ENCODE measurements around the gene OTOP1.
"Not testable (repeated sequence)": the region's sequence is repeated elsewhere in the genome, so short reads cannot be mapped to it uniquely, and the experiment has no call there.

The OTOP1 gene

GRCh38 chr4:4160956-4161665, 65.6 kb downstream of the OTOP1 start:
- H3K9me3 Mint-ChIP-seq; ATAC-seq; H3K27ac Mint-ChIP-seq; H3K4me1 Mint-ChIP-seq; H3K36me3 Mint-ChIP-seq (ENCODE audit: low read depth); H3K4me3 Mint-ChIP-seq; DNase-seq: not testable (repeated sequence)
- peaks cover 11% of the 10 kb centered on the region for H3K27me3 Mint-ChIP-seq

GRCh38 chr4:4145622-4146021, 81.1 kb downstream of the OTOP1 start:
- not testable (repeated sequence) for H3K4me3 Mint-ChIP-seq; H3K36me3 Mint-ChIP-seq (ENCODE audit: low read depth); ATAC-seq; H3K27ac Mint-ChIP-seq; H3K4me1 Mint-ChIP-seq; H3K9me3 Mint-ChIP-seq
- peaks cover 34% of the 10 kb centered on the region for H3K27me3 Mint-ChIP-seq
- peak; percentile 48 for DNase-seq

- H3K27me3 Mint-ChIP-seq, result peaks cover 31% of the 10 kb centered on the region
- not testable (repeated sequence) for H3K36me3 Mint-ChIP-seq (ENCODE audit: low read depth); DNase-seq; H3K4me1 Mint-ChIP-seq; H3K27ac Mint-ChIP-seq; H3K4me3 Mint-ChIP-seq; H3K9me3 Mint-ChIP-seq; ATAC-seq
Observed at GRCh38 chr4:4143376-4143775, 83.4 kb downstream of the OTOP1 start.

GRCh38 chr4:4142679-4143078, 84.0 kb downstream of the OTOP1 start:
- not testable (repeated sequence) for H3K36me3 Mint-ChIP-seq (ENCODE audit: low read depth); H3K4me1 Mint-ChIP-seq; H3K27ac Mint-ChIP-seq; DNase-seq; H3K9me3 Mint-ChIP-seq; ATAC-seq; H3K4me3 Mint-ChIP-seq
- peaks cover 31% of the 10 kb centered on the region for H3K27me3 Mint-ChIP-seq

- H3K27me3 Mint-ChIP-seq, result peaks cover 25% of the 10 kb centered on the region
- not testable (repeated sequence) for H3K27ac Mint-ChIP-seq; ATAC-seq; H3K4me1 Mint-ChIP-seq; H3K4me3 Mint-ChIP-seq; H3K36me3 Mint-ChIP-seq (ENCODE audit: low read depth); H3K9me3 Mint-ChIP-seq; DNase-seq
Observed at GRCh38 chr4:4141186-4141585, 85.5 kb downstream of the OTOP1 start.
